Brain microvascular endothelial cell (primary cell): ENCODE measurements around the gene MND1.
A peak's percentile ranks its signal among the peaks of the same experiment; 100 is the strongest.
"Not testable (repeated sequence)": the region's sequence is repeated elsewhere in the genome, so short reads cannot be mapped to it uniquely, and the experiment has no call there.

Experiments
- DNase-seq: peaks from one replicate; pipeline ENCODE4 v3.0.0-alpha.2; 2020
- H3K27ac ChIP-seq: fragments of 250-450 bp; sonication (Bioruptor Pico); 2 replicates; pipeline ENCODE4 v1.5.1; 2020; ENCODE audit warnings: mild to moderate bottlenecking, moderate library complexity
- H3K27me3 ChIP-seq: fragments of 250-450 bp; sonication (Bioruptor Pico); replicated peaks from 2 replicates; pipeline ENCODE4 v1.5.1; 2020; ENCODE audit warnings: mild to moderate bottlenecking
- H3K36me3 ChIP-seq: fragments of 250-450 bp; sonication (Bioruptor Pico); replicated peaks from 2 replicates; pipeline ENCODE4 v1.5.1; 2020; ENCODE audit warnings: mild to moderate bottlenecking
- H3K4me3 ChIP-seq: 2 replicates; pipeline ENCODE4 v1.5.1; 2011; ENCODE audit warnings: low read depth, mild to moderate bottlenecking, control low read depth, low read length, moderate library complexity
- CTCF ChIP-seq: IDR thresholded peaks from 2 replicates; pipeline ENCODE4 v1.5.1; 2011; ENCODE audit warnings: low read depth, mild to moderate bottlenecking, moderate library complexity, low read length, control low read depth, inconsistent platforms; ENCODE audit errors: missing control alignments
- in situ Hi-C: cut with HindIII; loops from 2 replicates; pipeline ENCODE4 v1.10.0; 2017; ENCODE audit warnings: low sequenced_read_pairs, low pct_ligation_motif_present

The MND1 gene

GRCh38 chr4:153407906-153408305 is 63.4 kb downstream of the MND1 start:
- H3K27ac ChIP-seq = no peak overlapping the region
- DNase-seq = no peak
- H3K27me3 ChIP-seq = no peaks in the 10 kb centered on the region
- TF ChIP-seq CTCF = no peak
- no peaks in the 10 kb centered on the region for H3K36me3 ChIP-seq
- in situ Hi-C loops = no loop called here
- no peak overlapping the region for H3K4me3 ChIP-seq

GRCh38 chr4:153408932-153409331 is 64.4 kb downstream of the MND1 start:
- Histone ChIP-seq H3K4me3 (no peak overlapping the region), H3K27ac (peak overlapping the region; percentile 57), H3K36me3 (no peaks in the 10 kb centered on the region), H3K27me3 (no peaks in the 10 kb centered on the region)
- no peak for DNase-seq
- in situ Hi-C loops = no loop called here
- TF ChIP-seq CTCF = no peak

DNA sequence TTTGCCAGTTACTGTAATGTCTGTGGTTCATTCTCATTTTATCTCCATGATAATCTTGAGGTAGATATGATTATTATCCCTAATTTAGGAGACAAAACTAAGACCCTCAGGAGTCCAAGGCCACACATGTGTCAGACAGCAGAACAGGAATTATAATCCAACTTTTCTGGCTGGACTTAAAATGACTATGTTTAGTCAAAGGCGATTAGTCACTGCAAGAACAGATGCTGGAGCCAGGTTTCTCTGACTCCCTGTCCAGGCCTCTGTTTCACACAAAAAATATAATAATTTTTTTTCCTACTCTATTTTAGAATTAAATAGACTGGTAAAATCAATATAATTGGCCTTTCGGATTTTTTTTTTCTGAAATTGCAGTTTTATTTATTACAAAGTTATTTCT is 64.9 kb downstream of the MND1 start:
- H3K27ac ChIP-seq = peak overlapping the region; percentile 57
- no peaks in the 10 kb centered on the region for H3K27me3 ChIP-seq
- H3K36me3 ChIP-seq = no peaks in the 10 kb centered on the region
- no peak overlapping the region for H3K4me3 ChIP-seq
- in situ Hi-C loops = no loop called here
- no peak for TF ChIP-seq CTCF
- DNase-seq = peak; percentile 76

DNA sequence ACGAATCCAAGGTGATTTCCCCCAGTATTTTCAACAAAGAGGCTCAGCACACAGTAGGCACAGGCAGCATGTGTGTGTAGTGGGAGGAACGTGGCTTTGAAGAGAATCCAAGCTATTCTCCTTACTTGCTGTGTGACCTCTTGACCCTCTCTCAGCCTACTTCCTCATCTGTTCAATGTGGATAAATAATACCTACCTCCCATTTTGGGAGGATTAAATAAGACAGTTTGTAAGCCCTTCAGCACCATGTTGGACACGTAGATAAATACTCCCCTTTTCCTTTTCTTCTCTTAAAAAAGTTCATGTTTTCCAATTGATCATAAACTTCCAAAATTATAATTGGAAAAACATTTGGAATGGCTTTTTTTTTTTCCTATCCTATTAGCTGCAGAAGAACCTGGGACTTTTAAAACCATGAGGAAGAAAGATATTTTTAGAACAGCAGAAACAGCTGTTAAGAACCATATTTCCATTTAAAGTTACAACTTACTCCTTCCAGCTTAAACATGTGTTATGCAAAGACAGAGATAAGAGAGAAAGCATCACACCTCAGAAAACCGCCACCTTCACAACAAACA is 65.5 kb downstream of the MND1 start:
- Histone ChIP-seq H3K4me3 (no peak overlapping the region), H3K36me3 (no peaks in the 10 kb centered on the region), H3K27me3 (no peaks in the 10 kb centered on the region), H3K27ac (peak overlapping the region; percentile 57)
- TF ChIP-seq CTCF = no peak
- in situ Hi-C loops = no loop called here
- DNase-seq = no peak

- no peak for DNase-seq
- H3K27ac ChIP-seq = no peak overlapping the region
- in situ Hi-C loops = no loop called here
- TF ChIP-seq CTCF = no peak
- no peaks in the 10 kb centered on the region for H3K36me3 ChIP-seq
- H3K4me3 ChIP-seq = no peak overlapping the region
- H3K27me3 ChIP-seq = no peaks in the 10 kb centered on the region
Observed at GRCh38 chr4:153413842-153414241, 69.4 kb downstream of the MND1 start.

DNA sequence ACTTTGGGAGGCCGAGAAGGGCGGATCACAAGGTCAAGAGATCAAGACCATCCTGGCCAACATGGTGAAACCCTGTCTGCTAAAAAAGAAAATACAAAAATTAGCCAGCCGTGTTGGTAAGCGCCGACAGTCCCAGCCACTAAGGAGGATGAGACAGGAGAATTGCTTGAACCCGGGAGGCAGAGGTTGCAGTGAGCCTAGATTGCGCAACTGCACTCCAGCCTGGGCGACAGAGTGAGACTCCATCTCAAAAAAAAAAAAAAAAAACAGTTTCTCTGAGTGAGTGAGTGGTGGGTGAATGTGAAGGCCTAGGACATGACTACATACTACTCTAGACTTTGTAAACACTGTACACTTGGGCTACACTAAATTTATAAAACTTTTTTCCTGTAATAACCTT is 72.0 kb downstream of the MND1 start:
- H3K36me3 ChIP-seq, H3K27ac ChIP-seq, H3K4me3 ChIP-seq, in situ Hi-C loops, DNase-seq, H3K27me3 ChIP-seq: not testable (repeated sequence)
